ENCODE results near the gene GNPDA1.

GNPDA1 gene

DNA sequence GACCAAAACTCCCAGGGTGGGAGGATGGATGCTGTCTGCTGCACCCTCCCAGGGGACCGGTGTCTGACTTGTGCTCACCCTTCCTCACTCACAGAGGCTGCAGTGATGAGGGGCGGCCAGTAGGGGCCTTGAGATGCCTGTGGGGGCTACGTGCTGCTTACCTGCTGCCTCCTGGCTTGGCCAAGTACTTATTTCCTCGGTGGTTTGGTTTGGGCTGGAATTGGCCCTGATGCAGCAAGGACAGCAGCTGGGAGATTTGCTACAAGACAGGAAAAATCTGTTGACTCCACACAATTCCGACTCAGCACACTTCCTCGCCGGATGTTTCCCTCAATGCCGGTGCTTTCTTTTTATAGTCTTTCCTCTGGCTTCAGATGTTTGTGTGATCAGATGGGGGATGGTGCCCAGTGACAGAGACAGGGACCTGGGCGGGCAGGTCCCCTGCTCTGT is 61.5 kb downstream of the GNPDA1 start:
- no peak for DNase-seq
